GM21381 (cell line): ENCODE data around the gene ID4.
"Not testable (repeated sequence)": the region's sequence is repeated elsewhere in the genome, so short reads cannot be mapped to it uniquely, and the experiment has no call there.

Experiments
- ATAC-seq: cut with Tn5 transposase; IDR thresholded peaks from one replicate; pipeline ENCODE4 v1.9.1; 2021; ENCODE audit warnings: mild to moderate bottlenecking, moderate library complexity; ENCODE audit not compliant: unreplicated experiment

The ID4 gene

DNA sequence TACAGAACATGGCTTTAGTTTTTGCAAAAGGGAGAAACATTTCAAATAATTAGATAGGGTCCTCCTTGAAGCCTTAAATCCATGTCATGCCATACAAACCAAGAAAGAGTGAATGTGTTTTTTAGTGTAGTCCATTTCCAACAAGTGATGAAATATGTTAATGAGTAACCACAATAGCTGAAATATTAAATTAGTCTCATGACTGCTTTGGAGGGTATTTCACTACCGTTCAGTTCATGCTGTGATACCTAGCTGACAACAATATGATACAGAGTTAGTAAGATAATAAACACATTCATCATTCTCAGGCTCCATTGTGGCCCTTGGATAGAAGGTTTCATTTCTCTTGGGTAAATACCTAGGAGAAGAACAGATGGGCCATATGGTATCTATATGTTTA is 5.8 kb upstream of the ID4 start:
- ATAC-seq, result no peak

DNA sequence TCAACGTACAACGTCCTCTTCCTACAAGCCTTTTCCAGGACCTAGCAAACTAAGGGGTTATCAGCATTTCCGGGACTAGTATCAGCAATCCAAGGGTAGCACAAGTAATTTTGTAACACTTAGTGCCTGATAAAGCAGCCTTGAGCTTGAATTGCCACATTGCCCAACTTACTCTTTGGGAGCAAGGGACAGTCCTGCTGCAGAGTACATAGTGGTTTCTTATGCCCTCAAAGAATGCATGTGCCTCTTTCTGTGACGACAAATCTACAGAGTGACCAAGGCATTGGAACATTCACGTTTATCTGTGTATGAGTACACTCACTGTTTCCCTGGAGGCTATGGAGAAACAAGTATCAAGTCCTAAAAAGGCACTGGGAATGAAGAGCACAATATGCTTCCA is 3.2 kb upstream of the ID4 start:
- ATAC-seq, result no peak

DNA sequence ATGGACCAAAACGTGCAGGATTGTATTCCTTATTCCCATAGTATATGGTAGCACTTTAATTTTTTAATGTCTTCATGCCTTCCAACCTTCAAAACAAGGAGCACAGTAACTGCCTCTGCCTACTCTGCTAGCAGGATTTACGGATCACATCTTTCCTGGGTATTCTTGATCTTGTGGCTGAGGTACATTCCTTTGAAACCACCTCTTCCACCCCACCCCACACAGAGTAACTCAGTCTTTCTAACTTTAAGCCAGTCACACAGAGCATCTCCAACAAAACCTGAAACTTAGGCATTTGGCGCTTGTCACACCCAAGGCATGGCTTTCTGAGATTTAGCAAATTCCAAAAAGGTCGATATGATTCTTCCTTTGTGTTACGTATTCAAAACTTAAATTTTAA is 2.3 kb upstream of the ID4 start:
- ATAC-seq, result no peak

DNA sequence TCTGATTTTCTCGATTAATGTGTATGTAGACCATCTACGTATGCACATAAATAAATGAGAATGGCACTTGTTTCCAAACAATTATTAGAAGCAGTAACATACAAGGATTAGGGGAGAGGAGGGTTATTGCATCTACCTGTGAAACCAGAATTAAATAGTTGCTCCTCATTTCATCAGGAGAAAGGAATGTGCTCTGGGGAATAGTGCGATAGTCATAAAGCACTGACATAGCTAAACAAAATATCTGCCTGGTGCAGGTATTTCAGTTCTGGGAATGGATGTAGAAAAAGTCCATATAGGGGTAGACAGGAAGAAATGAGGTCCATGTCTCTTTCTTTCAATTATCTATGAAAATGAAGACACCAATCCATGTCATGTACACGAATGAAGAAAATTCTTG is 1.6 kb upstream of the ID4 start:
- ATAC-seq, result no peak

DNA sequence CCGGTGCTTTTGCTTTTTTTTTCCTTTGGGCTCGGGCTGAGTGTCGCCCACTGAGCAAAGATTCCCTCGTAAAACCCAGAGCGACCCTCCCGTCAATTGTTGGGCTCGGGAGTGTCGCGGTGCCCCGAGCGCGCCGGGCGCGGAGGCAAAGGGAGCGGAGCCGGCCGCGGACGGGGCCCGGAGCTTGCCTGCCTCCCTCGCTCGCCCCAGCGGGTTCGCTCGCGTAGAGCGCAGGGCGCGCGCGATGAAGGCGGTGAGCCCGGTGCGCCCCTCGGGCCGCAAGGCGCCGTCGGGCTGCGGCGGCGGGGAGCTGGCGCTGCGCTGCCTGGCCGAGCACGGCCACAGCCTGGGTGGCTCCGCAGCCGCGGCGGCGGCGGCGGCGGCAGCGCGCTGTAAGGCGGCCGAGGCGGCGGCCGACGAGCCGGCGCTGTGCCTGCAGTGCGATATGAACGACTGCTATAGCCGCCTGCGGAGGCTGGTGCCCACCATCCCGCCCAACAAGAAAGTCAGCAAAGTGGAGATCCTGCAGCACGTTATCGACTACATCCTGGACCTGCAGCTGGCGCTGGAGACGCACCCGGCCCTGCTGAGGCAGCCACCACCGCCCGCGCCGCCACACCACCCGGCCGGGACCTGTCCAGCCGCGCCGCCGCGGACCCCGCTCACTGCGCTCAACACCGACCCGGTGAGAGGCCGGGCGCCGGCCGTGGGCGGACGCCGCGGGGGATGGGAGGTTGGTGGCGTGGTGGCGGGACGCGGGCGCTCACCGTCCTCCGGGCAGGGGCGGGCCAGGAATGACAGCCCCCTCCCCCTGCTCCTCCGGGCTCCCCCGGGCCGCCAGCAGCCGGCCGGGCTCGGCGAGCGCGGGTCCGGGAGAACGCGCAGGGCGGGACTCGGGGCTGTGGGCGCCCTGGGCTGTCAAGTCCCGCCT is 606 bp downstream of the ID4 start:
- no peak for ATAC-seq

DNA sequence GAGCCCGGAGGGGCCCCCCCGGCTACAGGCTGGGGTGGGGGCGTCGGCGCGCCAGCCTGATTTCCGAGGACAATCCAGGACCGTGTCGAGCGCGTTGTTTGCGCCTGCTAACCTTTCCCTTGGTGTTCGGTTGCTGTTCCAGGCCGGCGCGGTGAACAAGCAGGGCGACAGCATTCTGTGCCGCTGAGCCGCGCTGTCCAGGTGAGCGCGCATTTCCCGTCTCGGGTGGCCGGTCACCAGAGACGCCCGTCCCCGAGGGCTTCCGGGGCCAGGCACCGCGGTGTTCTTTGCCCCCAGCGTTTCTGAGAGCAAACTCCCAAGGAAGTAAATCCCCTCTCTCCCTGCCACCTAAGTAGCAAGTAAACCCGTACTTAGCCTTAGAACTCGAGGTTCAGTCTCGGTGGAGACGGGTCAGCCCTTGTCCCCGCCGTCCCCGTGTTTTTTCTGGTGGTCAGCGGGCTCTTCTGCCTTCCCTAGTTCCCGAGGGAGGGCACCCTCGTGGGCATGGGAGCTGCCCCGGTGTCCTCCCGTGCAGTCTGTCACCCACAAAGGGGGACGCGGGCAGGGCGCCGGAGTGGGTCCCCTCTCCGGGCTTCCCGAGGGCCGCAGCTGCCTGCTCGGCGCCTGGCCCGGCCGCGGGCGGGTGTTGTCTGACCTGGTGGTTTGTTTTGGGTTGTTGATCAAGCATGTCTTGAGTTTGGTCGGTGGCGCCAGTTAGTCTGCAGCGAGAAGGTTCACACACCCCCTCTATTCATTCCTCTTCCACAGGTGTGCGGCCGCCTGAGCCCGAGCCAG is 1.5 kb downstream of the ID4 start:
- ATAC-seq, result no peak

DNA sequence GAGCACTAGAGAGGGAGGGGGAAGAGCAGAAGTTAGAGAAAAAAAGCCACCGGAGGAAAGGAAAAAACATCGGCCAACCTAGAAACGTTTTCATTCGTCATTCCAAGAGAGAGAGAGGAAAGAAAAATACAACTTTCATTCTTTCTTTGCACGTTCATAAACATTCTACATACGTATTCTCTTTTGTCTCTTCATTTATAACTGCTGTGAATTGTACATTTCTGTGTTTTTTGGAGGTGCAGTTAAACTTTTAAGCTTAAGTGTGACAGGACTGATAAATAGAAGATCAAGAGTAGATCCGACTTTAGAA is 2.0 kb downstream of the ID4 start:
- ATAC-seq, result no peak

DNA sequence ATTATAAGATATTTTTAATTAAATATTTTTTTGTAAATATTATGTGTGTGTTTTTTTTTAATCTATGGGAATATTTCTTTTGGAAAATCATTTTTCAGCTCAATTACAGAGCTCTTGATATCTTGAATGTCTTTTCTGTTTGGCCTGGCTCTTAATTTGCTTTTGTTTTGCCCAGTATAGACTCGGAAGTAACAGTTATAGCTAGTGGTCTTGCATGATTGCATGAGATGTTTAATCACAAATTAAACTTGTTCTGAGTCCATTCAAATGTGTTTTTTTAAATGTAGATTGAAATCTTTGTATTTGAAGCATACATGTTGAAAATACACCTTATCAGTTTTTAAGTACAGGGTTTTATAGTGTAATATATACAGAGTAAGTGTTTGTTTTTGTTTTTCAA is 2.6 kb downstream of the ID4 start:
- no peak for ATAC-seq

DNA sequence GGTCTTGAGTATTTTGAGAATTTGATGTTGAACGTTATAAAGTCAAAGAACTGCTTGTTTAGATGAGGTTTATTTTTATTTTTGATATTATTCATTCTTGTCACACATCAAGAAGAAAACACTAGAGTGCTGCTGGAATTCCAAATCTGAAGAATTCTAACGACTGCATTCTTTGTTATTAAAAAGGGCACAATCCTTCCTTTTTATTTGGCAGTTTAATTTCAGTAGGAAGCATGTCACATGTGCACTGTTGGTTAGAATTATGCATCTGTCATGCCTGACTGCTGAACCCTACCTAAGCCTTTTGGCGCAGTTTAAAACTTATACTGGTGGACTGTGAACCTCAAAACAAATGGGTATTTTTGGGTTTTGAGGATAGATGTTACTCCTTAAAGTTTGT is 4.0 kb downstream of the ID4 start:
- no peak for ATAC-seq

DNA sequence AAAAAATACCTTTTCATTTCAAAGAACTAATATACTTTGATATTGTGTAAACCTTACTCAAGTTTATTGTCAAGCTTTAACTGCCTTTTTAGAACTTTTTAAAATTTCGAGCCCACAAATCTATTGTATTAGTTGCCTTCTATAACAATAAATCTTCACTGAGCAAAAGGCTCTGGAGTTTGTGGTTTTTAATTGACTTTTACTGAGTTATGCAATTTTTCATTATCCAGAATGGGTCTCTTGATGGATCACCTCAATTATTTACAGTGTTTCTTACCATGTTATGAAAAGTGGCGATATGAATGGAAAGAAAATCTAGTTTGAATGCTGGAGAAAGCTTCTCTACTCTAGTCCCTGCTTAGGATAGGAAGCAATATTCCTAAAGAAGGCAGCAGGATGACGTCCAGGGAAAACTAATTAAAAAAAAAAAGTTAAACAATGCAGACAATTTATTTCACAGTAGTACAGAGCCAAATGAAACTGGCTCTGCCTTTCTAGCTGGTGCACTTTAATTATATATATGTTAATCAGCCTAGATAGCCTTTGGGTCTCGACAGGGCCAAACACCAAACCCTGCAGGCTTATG is 5.0 kb downstream of the ID4 start:
- no peak for ATAC-seq

DNA sequence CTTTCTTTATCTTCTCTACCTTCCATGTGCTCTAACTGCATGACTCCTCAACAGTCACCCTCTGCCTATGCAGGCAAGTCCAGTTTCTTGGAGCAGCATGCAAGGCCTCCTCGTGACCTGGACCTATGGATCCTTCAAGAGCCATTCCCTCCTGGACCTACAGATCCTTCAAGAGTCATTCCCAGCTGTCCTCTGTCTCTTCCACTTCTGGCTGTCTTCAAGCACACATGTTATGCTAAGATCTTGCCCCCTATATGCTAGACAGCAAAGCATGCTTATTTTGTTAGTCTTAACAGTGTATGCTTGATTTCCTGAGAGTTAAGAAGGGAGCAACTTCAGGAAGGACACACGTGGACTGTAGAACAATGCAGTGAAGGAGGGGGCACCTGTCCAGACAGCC is 7.5 kb downstream of the ID4 start:
- ATAC-seq, result no peak

DNA sequence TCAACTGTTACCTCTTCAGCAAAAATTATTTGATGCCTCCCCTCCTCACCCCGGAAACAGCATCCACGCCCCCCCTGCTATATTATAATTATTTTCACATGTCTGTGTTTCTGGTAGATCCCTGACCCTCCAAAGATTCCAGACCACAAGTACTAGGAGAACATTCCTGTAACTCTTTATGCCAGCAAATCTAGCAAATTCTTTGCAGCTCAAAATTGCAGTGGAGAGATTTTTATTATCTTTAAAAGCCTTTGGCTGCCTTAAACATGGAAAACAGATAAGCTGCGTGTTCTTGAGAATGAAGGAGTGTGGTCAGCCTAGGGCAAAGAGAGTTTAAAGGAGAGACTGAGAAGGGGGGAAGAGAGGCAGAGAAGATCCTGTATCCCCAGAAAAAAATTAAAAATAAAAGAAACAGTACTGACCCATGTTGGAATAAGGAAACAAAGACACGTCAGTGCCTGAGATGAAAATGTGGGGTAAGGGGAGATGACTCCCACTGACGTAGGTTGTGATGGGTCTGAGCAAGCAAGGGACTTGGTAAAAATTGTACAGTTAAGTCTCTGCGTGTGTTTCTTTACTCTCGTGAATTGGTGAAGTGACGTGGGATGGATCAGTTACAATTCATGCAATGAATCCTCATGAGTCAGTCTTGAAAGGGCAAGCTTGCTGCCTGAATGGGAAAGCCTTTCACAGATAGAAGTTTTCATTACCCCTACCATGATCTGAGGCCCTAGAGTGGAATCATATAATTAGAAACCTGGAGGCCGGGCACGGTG is 8.3 kb downstream of the ID4 start:
- no peak for ATAC-seq

DNA sequence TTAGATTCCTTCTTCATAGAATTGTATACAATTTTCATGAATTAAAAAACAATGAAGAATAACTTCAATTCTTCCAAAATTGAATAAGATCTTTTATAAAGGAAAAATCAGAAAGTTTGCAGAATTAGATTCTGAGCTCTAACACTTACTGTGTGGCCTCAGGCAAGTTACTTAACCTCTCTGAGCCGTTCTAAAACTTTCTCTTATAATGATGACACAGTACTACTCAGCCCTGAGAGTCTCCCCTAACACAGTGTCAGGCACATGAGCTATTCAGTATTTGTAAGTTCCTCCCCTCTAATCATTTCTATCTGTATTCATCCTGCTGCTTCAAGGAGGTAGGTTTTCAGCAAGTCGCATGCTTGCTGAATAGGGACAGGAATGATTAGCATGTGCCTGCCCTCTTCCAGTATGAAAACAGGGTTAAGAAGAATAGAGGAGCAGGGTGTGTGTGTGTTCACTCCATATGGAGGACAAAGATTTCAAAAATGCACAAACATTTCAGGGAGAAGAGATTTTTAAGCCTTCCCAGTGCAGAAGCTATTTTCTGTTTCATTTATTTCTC is 11.4 kb downstream of the ID4 start:
- ATAC-seq, result no peak

DNA sequence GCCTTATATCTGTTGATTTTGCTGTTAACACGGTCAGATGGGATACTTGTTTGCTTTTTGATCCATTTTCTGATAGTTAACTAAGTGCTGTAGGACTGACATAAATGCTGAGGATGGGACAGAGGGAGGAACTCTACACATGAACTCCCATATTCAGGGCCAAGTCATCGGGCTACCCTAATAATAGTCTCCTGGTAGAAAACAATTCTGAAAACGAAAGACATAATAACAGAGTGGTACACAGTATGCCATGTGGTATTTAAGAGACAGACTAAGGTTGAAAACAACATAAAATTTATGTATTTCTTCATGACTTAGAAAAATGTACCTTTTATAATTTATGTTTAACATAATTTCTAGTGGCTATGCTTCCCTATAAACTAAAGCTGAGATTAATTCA is 12.0 kb downstream of the ID4 start:
- ATAC-seq, result no peak

DNA sequence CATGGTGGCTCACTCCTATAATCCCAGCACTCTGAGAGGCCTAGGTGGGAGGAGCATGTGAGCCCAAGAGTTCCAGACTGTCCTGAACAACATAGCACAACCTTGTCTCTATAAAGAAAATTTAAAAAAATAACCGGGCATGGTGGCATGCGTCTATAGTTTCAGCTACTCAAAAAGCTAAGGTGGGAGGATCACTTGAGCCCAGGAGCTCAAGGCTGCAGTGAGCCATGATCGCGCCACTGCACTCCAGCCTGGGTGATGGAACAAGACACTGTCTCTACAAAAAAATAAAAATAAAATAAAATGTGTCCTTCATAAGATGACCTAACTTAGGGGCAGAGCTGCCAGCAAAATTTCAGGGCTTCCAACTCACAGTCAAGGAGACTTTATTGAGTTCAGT is 12.6 kb downstream of the ID4 start:
- no peak for ATAC-seq

DNA sequence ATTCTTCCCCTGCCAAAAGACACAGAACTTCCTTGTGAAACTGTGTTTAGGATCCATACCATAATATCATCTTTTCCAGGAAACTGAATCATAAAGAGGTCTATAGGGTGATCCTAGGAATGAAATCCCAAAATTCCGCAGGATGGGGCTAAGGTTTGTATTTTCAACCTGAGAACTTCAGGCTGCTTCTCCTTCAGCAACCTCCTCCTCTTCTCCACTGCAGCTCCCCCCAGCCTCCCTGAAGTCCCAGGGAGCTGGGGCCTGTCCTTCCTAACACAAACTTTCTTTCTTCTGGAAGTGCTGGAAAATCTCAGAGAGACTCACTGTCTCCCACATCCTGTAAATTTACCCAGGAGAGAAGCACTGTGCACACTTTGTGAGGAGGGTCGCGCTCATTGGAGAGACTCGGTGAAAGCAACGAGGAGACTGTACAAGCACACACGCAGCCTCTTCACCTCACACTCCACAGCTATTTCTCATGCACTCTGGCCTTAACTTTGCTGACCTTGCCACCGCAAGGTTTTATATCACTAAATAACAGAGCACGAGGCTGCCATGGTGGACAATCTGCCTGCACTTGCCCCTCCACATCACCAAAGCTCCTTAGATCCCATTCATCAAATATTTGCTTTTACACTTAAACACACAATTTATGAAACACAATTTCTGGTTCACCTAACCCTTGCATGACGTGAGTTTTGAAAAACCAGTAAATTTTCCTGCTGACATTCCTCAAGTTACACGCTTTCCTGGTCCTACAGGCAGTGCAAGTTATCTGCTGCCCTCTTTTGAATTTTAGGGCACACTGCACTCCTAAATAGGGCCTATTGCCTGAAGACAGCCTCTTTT is 14.3 kb downstream of the ID4 start:
- ATAC-seq, result no peak

DNA sequence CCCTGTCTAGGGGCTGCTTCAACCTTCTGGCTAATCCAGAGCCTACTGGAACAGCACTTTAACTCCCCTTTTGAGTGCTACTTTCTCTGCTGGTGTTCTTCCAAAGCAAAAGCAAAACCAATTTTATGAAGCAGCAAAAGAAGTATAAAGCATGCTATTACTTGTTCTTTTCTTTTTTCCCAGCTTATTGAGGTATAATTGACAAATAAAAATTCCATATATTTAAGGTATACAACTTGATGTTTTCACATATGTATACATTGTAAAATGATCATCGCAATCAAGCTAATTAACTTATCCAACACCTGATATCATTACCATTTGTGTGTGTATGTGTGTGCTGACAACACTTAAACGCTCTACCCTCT is 14.9 kb downstream of the ID4 start:
- ATAC-seq, result no peak

DNA sequence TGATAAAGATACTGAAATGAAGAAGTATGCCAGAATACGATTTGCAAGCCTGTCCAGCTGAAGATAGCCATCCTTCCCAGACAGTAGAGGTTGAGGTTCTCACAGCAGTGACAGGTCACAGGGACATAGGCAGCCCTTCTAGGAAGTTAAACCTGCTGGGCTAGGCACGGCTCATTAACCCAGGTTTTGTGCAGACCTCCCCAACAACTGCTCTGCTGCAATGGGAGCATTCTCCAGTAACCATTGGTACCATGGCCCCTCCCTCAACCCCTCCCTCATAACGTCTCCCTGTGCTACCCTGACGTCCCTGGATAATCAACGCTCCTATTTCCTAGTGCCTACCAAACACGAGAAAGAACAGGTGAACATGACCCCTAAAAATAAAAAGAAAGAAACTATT is 15.8 kb downstream of the ID4 start:
- no peak for ATAC-seq

DNA sequence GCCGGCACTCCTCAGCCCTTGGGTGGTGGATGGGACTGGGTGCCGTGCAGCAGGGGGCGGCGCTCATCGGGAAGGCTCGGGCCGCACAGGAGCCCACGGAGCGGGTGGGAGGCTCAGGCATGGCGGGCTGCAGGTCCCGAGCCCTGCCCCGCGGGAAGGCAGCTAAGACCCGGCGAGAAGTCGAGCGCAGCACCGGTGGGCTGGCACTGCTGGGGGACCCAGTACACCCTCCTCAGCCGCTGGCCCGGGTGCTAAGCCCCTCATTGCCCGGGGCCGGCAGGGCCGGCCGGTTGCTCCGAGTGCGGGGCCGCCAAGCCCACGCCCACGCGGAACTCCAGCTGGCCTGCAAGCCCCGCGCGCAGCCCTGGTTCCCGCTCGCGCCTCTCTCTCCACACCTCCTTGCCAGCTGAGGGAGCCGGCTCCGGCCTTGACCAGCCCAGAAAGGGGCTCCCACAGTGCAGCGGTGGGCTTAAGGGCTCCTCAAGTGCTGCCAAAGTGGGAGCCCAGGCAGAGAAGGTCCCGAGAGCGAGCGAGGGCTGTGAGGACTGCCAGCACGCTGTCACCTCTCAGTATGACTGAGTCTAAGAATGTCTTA is 17.3 kb downstream of the ID4 start:
- not testable (repeated sequence) for ATAC-seq

DNA sequence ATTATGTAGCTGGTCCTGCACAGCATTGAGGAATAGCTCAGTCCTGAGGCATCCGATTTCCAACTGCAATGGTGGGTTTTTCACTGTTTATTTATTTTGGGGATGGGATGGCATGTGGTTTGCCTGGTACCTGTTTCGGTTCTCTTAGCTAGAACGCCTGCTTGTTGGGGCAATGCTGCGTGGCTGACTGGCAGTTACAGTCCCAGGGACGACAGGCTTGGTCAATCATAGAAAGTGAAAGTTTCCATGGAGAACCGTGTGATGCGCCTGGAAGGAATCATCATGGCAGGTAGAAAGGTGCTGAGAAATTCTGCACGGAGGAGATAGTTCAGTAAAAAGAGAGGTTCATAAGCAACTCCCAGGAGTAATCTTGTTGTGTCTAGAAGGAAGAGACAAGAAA is 18.4 kb downstream of the ID4 start:
- ATAC-seq, result no peak
